ENCODE measurements around the gene CARD9.

CARD9 gene

DNA sequence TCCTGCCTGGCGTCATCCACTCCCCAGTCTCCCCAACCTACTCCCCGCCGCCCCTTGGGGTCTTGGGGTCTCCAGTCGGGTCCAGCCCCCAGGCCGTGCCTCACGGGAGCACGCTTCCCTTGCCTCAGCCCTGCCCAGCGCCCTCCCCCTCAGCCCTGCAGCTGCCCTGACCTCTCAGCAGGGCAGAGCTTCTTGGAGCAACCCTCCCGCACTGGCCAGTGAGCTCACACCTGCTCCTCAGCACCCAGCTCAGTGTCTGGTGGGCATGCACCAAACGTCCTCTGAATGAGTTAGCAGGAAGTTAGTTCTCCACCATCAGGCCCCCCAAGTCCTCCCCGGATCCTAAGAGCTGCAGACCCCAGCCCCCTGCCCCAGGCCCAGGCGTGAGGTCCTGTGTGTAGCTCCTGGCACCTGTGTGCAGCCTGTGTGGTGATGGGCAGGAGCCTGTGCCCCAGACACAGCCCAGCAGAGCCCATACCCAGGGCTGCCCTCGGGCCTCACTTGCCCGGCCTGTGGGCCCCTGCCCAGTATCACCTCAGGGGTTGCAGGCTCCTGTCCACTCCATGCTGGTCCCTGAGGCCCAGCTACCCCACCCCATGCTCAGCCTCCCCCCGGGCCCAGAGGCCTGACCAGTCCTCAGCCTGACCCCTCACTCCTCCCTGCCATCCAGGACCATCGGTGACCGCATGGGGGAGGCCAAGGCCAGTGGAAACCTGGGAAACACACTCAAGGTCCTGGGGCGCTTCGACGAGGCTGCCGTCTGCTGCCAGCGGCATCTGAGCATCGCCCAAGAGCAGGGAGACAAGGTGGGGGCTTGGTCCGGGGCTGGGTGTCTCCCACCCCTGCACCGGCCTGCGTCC is 37.9 kb downstream of the CARD9 start:
- TF ChIP-seq, protein P1, sequence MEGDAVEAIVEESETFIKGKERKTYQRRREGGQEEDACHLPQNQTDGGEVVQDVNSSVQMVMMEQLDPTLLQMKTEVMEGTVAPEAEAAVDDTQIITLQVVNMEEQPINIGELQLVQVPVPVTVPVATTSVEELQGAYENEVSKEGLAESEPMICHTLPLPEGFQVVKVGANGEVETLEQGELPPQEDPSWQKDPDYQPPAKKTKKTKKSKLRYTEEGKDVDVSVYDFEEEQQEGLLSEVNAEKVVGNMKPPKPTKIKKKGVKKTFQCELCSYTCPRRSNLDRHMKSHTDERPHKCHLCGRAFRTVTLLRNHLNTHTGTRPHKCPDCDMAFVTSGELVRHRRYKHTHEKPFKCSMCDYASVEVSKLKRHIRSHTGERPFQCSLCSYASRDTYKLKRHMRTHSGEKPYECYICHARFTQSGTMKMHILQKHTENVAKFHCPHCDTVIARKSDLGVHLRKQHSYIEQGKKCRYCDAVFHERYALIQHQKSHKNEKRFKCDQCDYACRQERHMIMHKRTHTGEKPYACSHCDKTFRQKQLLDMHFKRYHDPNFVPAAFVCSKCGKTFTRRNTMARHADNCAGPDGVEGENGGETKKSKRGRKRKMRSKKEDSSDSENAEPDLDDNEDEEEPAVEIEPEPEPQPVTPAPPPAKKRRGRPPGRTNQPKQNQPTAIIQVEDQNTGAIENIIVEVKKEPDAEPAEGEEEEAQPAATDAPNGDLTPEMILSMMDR (IDR thresholded peaks at IDR 0.05): no peak
- Histone ChIP-seq H3K27me3 (no peaks in the 10 kb centered on the region), H3K36me3 (no peaks in the 10 kb centered on the region), H3K9me3 (no peaks in the 10 kb centered on the region), H3K4me3 (ENCODE audit: low read depth in 1 of 2, low read length in 1 of 2) (no peak overlapping the region), H3K27ac (no peak overlapping the region), H3K4me1 (ENCODE audit: control insufficient read depth in 1 of 2, insufficient read depth in 1 of 2, low read depth in 1 of 2, low read length in 1 of 2) (no peaks in the 10 kb centered on the region)

DNA sequence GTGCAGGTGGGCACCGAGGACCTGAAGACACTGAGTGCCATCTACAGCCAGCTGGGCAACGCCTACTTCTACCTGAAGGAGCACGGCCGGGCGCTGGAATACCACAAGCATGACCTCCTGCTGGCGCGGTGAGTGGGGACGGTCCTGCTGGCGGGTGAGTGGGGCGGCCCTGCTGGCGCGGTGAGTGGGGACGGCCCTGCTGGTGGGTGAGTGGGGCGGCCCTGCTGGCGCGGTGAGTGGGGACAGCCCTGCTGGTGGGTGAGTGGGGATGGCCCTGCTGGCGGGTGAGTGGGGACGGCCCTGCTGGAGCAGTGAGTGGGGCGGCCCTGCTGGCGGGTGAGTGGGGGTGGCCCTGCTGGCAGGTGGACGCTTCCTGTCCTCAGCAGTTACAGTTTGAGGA is 38.9 kb downstream of the CARD9 start:
- Histone ChIP-seq H3K36me3 (no peaks in the 10 kb centered on the region), H3K4me3 (ENCODE audit: low read depth in 1 of 2, low read length in 1 of 2) (no peak overlapping the region), H3K9me3 (no peaks in the 10 kb centered on the region), H3K27ac (no peak overlapping the region), H3K4me1 (ENCODE audit: control insufficient read depth in 1 of 2, insufficient read depth in 1 of 2, low read depth in 1 of 2, low read length in 1 of 2) (no peaks in the 10 kb centered on the region), H3K27me3 (peaks cover 4% of the 10 kb centered on the region)
- TF ChIP-seq, protein P1 (IDR thresholded peaks at IDR 0.05): no peak

DNA sequence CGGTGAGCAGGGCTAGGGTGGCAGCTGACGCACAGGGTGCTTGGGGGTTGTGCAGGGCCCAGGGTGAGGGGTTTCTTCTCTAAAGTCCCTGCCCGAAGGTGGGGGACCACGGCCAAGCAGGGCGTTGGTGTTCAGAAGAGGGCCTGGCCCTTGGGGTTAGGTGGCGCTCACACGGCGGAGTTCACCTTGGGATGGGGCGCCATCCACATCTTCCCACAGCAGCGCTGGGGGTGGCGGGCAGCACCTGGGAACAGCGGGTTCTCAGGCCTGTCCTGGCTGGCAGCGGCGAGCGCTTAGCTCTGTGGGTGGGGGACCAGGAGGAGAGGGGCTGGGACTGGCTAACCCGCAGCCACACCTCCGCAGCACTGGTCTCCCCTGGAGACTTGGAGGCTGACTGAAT is 40.0 kb downstream of the CARD9 start:
- Histone ChIP-seq H3K4me1 (ENCODE audit: control insufficient read depth in 1 of 2, insufficient read depth in 1 of 2, low read depth in 1 of 2, low read length in 1 of 2) (no peaks in the 10 kb centered on the region), H3K9me3 (no peaks in the 10 kb centered on the region), H3K27ac (no peak overlapping the region), H3K4me3 (ENCODE audit: low read depth in 1 of 2, low read length in 1 of 2) (no peak overlapping the region), H3K27me3 (peaks cover 14% of the 10 kb centered on the region), H3K36me3 (no peaks in the 10 kb centered on the region)
- TF ChIP-seq, protein P1 (IDR thresholded peaks at IDR 0.05): no peak

DNA sequence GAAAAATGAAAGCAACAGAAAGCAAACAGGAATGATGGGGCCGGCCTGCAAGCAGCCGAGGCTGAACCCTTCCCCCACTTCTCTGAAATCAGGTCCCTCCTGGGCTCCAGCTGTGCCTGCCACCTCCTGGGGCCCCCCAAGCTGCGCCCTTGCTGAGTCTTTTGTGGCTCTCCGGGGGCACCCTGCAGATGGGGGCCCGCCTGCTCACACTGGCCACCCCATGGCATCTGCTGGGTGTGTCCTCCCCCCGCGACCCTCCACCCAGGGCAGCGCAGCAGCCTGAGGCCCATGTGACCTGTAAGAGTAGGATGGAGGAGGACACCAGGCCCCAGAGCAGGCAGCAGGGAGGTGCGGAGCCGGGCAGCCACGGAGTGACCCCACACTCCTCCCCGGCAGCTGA is 40.4 kb downstream of the CARD9 start:
- TF ChIP-seq, protein P1 (IDR thresholded peaks at IDR 0.05): no peak
- Histone ChIP-seq H3K36me3 (no peaks in the 10 kb centered on the region), H3K4me3 (ENCODE audit: low read depth in 1 of 2, low read length in 1 of 2) (no peak overlapping the region), H3K27ac (no peak overlapping the region), H3K27me3 (peaks cover 19% of the 10 kb centered on the region), H3K9me3 (no peaks in the 10 kb centered on the region), H3K4me1 (ENCODE audit: control insufficient read depth in 1 of 2, insufficient read depth in 1 of 2, low read depth in 1 of 2, low read length in 1 of 2) (peaks cover 0 to 1% of the 10 kb centered on the region in 2 experiments)

DNA sequence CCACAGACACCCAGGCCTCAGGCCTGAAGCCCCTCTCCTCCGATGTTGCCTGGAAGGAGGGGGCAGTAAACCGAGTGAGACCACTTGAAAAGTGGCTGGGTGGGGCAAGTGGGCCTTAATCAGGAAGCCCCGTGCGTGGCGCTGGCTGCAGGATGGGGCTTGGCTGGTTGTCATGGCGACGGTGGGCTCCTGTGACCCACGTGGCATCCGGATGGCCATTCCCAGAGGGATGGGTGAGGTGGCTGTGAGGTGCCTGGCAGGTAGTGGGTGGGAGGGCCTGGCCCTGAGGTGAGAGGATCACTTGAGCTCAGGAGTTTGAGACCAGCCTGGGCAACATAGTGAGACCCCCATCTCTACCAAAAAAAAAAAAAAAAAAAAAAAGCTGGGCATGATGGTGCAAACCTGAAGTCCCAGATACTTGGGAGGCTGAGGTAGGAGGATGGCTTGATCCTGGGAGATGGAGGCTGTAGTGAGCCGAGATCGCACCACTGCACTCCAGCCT is 40.9 kb downstream of the CARD9 start:
- no peak overlapping the region for H3K4me3 ChIP-seq (ENCODE audit: low read depth in 1 of 2, low read length in 1 of 2)
- TF ChIP-seq, protein P1 (IDR thresholded peaks at IDR 0.05): no peak
- H3K27ac ChIP-seq: no peak overlapping the region
- peaks cover 0 to 6% of the 10 kb centered on the region in 2 experiments for H3K4me1 ChIP-seq (ENCODE audit: control insufficient read depth in 1 of 2, insufficient read depth in 1 of 2, low read depth in 1 of 2, low read length in 1 of 2)
- H3K9me3 ChIP-seq: no peaks in the 10 kb centered on the region
- no peaks in the 10 kb centered on the region for H3K36me3 ChIP-seq
- H3K27me3 ChIP-seq: peaks cover 24% of the 10 kb centered on the region
